Common myeloid progenitor, CD34-positive (primary cell): ENCODE results near the gene L3MBTL3.
"Not testable (repeated sequence)": the region's sequence is repeated elsewhere in the genome, so short reads cannot be mapped to it uniquely, and the experiment has no call there.

Experiments
- CTCF ChIA-PET: fragments of 350-600 bp; sonication (Branson Sonifier 250); formaldehyde crosslinking; loops from one replicate; lab custom pipeline; 2021; ENCODE audit warnings: antibody characterized with exemption; lab: Charles Lee
- POLR2A ChIA-PET: fragments of 350-600 bp; sonication (Branson Sonifier 250); formaldehyde crosslinking; loops from one replicate; lab custom pipeline; 2021; ENCODE audit warnings: antibody characterized with exemption; lab: Charles Lee
- DNase-seq, 3 donors: peaks; one replicate each; pipeline versions ENCODE4 v3.0.0 to v3.0.0-alpha.2; 2013
- H3K27ac ChIP-seq, 2 experiments: 1 replicate in 1 of 2; 2 replicates in 1 of 2; pipeline ENCODE4 v1.7.0; 2013; ENCODE audit warnings: inconsistent platforms in 2 of 2, low read length in 2 of 2, mild to moderate bottlenecking in 2 of 2, low read depth in 1 of 2, moderate library complexity in 1 of 2; ENCODE audit not compliant: severe bottlenecking in 2 of 2, insufficient read depth in 1 of 2, poor library complexity in 1 of 2
- H3K27me3 ChIP-seq, 5 experiments: replicated peaks in 2 of 5; 1 replicate in 3 of 5; 2 replicates in 2 of 5; pipeline versions ENCODE4 v1.6.1 to v1.7.0; 2013; ENCODE audit warnings: low read length in 4 of 5, mild to moderate bottlenecking in 2 of 5, moderate library complexity in 2 of 5, inconsistent platforms in 1 of 5; ENCODE audit not compliant: insufficient read depth in 5 of 5, control insufficient read depth in 4 of 5
- H3K36me3 ChIP-seq, 4 experiments: 1 replicate in 2 of 4; 2 replicates in 2 of 4; pipeline versions ENCODE4 v1.6.1 to v1.7.0; 2013; ENCODE audit warnings: low read length in 3 of 4, control low read depth in 1 of 4, mild to moderate bottlenecking in 1 of 4; ENCODE audit not compliant: control insufficient read depth in 4 of 4, insufficient read depth in 4 of 4
- H3K4me1 ChIP-seq, 4 experiments: 1 replicate in 3 of 4; 2 replicates in 1 of 4; pipeline versions ENCODE4 v1.6.1 to v1.7.1; 2013; ENCODE audit warnings: low read length in 3 of 4, mild to moderate bottlenecking in 3 of 4, control low read depth in 1 of 4, inconsistent platforms in 1 of 4, moderate library complexity in 1 of 4; ENCODE audit not compliant: control insufficient read depth in 4 of 4, insufficient read depth in 4 of 4; ENCODE audit errors: control extremely low read depth in 1 of 4
- H3K4me3 ChIP-seq, 7 experiments: 1 replicate in 4 of 7; 2 replicates in 3 of 7; pipeline versions ENCODE4 v1.5.1 to v1.7.0; 2013; ENCODE audit warnings: mild to moderate bottlenecking in 7 of 7, low read length in 6 of 7, moderate library complexity in 6 of 7, inconsistent platforms in 2 of 7, low read depth in 2 of 7, control low read depth in 1 of 7; ENCODE audit not compliant: insufficient read depth in 4 of 7, control insufficient read depth in 1 of 7; ENCODE audit errors: extremely low read depth in 1 of 7
- H3K9me3 ChIP-seq, 5 experiments: 1 replicate in 4 of 5; 2 replicates in 1 of 5; pipeline versions ENCODE4 v1.6.1 to v1.7.1; 2013; ENCODE audit warnings: low read length in 4 of 5, mild to moderate bottlenecking in 2 of 5, inconsistent platforms in 1 of 5, low read depth in 1 of 5, moderate library complexity in 1 of 5; ENCODE audit not compliant: control insufficient read depth in 4 of 5, insufficient read depth in 2 of 5; ENCODE audit errors: control extremely low read depth in 1 of 5
- WGBS: methylation state at CpG from one replicate; pipeline ENCODE4 v1.1.5; 2013; ENCODE audit not compliant: insufficient coverage; 5-methylcytosine and 5-hydroxymethylcytosine counted together

The L3MBTL3 gene

GRCh38 chr6:130167655-130168054 is 149.3 kb downstream of the L3MBTL3 start:
- no peak overlapping the region for H3K27ac ChIP-seq
- H3K9me3 ChIP-seq, result peaks cover 0 to 8% (median 0%) of the 10 kb centered on the region in 5 experiments
- no peak for DNase-seq
- no peak overlapping the region for H3K4me3 ChIP-seq
- ChIA-PET POLR2A (no interaction called here), CTCF (no interaction called here)
- H3K4me1 ChIP-seq, result no peaks in the 10 kb centered on the region
- H3K36me3 ChIP-seq, result no peaks in the 10 kb centered on the region
- WGBS, result 93% methylated on average over 5 of the region's 5 CpGs
- no peaks in the 10 kb centered on the region for H3K27me3 ChIP-seq

- H3K4me1 ChIP-seq, H3K36me3 ChIP-seq, H3K27ac ChIP-seq, H3K27me3 ChIP-seq, H3K4me3 ChIP-seq, POLR2A ChIA-PET, CTCF ChIA-PET, H3K9me3 ChIP-seq, DNase-seq: not testable (repeated sequence)
- 100% methylated on average over 2 of the region's 4 CpGs for WGBS
Measured at GRCh38 chr6:130170160-130170559, 151.8 kb downstream of the L3MBTL3 start.

DNA sequence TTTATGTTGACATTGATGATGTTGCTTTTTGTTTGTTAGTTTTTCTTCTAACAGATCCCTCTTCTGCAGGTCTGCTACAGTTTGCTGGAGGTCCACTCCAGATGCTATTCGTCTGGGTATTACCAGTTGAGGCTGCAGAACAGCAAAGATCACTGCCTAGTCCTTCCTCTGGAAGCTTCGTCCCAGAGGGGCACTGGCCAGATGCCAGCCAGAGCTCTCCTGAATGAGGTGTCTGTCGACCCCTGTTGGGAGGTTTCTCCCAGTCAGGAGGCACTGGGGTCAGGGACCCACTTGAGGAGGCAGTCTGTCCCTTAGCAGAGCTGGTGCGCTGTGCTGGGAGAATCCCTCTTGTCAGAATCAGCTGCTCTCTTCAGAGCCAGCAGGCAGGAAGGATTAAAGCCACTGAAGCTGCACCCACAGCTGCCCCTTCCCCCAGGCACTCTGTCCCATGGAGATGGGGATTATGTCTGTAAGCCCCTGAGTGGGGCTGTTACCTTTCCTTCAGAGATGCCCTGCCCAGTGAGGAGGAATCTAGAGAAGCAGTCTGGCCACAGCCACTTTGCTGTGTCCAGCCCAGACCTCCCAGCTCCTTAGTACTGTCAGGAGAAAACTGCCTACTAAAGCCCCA is 155.1 kb downstream of the L3MBTL3 start:
- H3K36me3 ChIP-seq, H3K4me1 ChIP-seq, H3K9me3 ChIP-seq, H3K27ac ChIP-seq, DNase-seq, H3K4me3 ChIP-seq, CTCF ChIA-PET, POLR2A ChIA-PET, H3K27me3 ChIP-seq: not testable (repeated sequence)
- WGBS, result 93% methylated on average over 4 of the region's 4 CpGs

DNA sequence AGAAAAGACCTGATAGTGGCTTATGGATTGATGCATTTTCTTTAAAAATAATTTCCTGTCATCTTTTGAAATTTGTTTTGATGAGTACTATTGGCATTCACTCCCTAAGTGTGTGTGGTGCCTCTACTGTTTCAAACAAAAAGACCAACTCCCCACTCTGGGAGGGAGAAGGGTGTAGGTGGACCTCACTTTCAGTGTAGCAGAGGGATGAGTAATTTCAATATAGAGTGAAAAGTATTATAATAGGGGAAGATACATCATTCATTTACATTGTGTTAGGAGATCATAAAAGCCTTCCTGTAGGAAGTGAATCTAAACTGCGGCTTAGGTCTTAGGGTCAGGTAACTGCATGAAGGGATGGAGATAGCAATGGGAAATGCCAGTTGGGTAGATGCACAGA is 158.0 kb downstream of the L3MBTL3 start:
- no peak for DNase-seq
- no peaks in the 10 kb centered on the region for H3K27me3 ChIP-seq
- 100% methylated on average over 1 of the region's 1 CpG for WGBS
- no peak overlapping the region for H3K4me3 ChIP-seq
- POLR2A ChIA-PET, result no interaction called here
- no peaks in the 10 kb centered on the region for H3K36me3 ChIP-seq
- CTCF ChIA-PET, result no interaction called here
- no peak overlapping the region for H3K27ac ChIP-seq
- peaks cover 0 to 4% (median 0%) of the 10 kb centered on the region in 5 experiments for H3K9me3 ChIP-seq
- H3K4me1 ChIP-seq, result no peaks in the 10 kb centered on the region

DNA sequence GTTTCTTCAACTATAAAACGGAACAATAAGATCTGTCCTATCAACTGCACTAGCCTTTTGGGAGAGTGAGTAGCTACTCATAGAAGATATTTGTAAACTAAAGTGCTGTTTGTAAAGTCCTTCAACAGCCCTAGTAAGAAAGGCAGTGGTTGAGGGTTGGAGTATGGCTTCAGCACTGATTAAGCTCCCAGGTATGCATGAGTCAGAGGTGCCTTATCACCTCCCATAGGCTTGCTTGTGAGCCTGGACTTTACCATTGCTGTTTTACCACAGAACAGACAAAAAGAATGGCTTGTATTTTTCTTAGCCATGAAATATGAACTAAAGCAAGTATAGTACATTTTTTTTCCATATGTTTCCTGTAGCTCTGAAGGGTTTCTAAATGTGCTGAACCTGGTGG is 160.3 kb downstream of the L3MBTL3 start:
- POLR2A ChIA-PET, result no interaction called here
- no peak for DNase-seq
- WGBS, result no CpG with 5 or more reads among the region's 1 CpG

DNA sequence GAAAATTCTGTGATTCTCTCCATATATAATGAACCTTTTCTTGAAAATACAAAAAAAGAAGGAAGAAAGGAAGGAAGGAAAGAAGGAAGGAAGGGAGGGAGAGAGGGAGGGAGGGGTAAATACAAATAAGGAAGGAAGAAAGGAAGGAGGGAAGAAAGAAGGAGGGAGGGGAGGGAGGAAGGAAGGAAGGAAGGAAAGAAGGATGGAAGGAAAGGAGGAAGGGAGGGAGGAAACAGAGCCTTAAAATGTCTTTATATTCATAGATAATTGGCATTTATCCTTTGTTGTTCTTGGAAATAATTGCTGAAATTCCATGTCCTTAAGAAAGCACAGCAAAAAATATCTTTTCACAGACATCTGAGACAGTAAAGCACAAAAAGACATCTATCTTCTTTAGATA is 164.1 kb downstream of the L3MBTL3 start:
- ChIA-PET POLR2A (no interaction called here), CTCF (interaction anchor here (0.7 kb wide), 1 partner anchor 144 kb away, joined by 4 read pairs; no protein-coding TSS in a partner anchor)
- no peak overlapping the region for H3K4me3 ChIP-seq
- no peaks in the 10 kb centered on the region for H3K36me3 ChIP-seq
- no peak for DNase-seq
- no peaks in the 10 kb centered on the region for H3K9me3 ChIP-seq
- H3K27me3 ChIP-seq, result no peaks in the 10 kb centered on the region
- no peak overlapping the region for H3K27ac ChIP-seq
- H3K4me1 ChIP-seq, result peaks cover 0 to 11% (median 3%) of the 10 kb centered on the region in 4 experiments

More for the DNA sequence above, 160.3 kb downstream of the L3MBTL3 start:
- Histone ChIP-seq H3K4me3 (no peak overlapping the region), H3K9me3 (peaks cover 0 to under 1% (median 0%) of the 10 kb centered on the region in 5 experiments), H3K27ac (no peak overlapping the region), H3K27me3 (no peaks in the 10 kb centered on the region), H3K36me3 (no peaks in the 10 kb centered on the region), H3K4me1 (peaks cover 0 to 4% (median 1%) of the 10 kb centered on the region in 4 experiments)
- CTCF ChIA-PET, result interaction anchor here (0.7 kb wide), 1 partner anchor 13 kb away, joined by 3 read pairs; no protein-coding TSS in a partner anchor

DNA sequence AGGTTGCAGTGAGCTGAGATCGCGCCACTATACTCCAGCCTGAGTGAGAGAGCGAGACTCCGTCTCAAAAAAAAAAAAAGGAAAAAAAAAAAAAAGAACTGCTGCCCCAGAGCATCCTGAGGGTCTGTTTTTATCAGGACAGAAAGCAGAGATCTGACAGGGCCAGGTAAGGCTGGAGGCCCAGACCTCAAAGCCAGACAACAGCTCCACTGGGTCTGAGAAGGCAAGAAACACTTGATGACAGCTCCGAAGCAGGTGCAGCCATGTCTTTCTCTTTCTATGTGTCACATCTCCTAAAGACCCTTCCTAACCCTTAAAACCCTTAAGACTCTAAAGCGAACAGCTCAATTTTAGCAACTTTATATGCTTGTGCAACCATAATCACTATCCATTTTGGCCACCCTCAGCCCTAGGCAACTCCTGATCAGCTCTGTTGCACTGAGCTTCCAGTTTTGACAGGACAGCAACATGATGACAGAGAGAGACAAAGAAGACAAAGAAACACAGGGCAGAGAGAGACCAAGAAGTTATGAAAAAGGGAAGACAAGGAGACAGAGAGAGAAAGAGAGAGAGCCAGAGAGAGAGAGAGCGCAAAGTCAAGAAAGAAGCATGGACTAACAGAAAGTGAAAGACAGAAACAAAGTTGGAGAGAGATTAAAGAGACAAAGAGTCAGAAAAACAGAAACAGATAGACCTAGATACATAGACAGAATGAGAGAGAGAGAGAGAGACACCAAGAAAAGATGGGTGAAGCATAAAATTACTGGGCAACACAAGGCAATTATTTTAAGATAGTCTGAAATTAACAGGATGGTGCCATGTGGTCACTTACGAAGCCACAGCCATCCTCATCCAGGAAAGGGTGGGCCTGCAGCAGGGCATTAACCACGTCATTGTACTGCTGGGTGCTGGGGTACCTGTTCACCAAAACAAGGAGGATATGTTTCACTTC is 165.2 kb downstream of the L3MBTL3 start:
- 90% methylated on average over 8 of the region's 9 CpGs for WGBS
- Histone ChIP-seq H3K9me3 (no peaks in the 10 kb centered on the region), H3K4me3 (no peak overlapping the region), H3K4me1 (peaks cover 0 to 11% (median 3%) of the 10 kb centered on the region in 4 experiments), H3K36me3 (no peaks in the 10 kb centered on the region), H3K27me3 (no peaks in the 10 kb centered on the region), H3K27ac (no peak overlapping the region)
- ChIA-PET POLR2A (no interaction called here), CTCF (interaction anchor here (0.7 kb wide), 1 partner anchor 146 kb away, joined by 4 read pairs; no protein-coding TSS in a partner anchor)
- DNase-seq, result peak in 1 of 3 donors; percentile 15
